ENCODE results near the gene IFNG-AS1.

GRCh38 chr12:68043435-68043834 is 54.2 kb downstream of the IFNG-AS1 start:
- TF ChIP-seq CTCF (IDR thresholded peaks at IDR 0.05): no peak
- no peak for TF ChIP-seq POLR2A (IDR thresholded peaks at IDR 0.05)
